ENCODE measurements around the gene MRGPRF.

MRGPRF gene

GRCh38 chr11:69051381-69052342 lies 38.6 kb upstream of the MRGPRF start:
- Histone ChIP-seq H3K36me3 (ENCODE audit: insufficient read depth, low read length) (peaks cover 3% of the 10 kb centered on the region; the same call in 1 of the 2 replicates), H3K4me1 (ENCODE audit: insufficient read depth, low read length, poor library complexity, severe bottlenecking) (peaks cover 54% of the 10 kb centered on the region), H3K27me3 (ENCODE audit: insufficient read depth, low read length, poor library complexity, severe bottlenecking) (no peaks in the 10 kb centered on the region), H3K79me2 (ENCODE audit: insufficient read depth, low read length) (peaks cover 64% of the 10 kb centered on the region), H4K20me1 (ENCODE audit: insufficient read depth, low read length, poor library complexity, severe bottlenecking) (peaks cover 35% of the 10 kb centered on the region), H3K4me3 (ENCODE audit: low read length, poor library complexity, severe bottlenecking) (peak overlapping the region; percentile 86), H3K9me2 (replicated peaks; ENCODE audit: low read depth, low read length) (no peaks in the 10 kb centered on the region), H3K9me3 (ENCODE audit: insufficient read depth, low read depth, low read length) (no peaks in the 10 kb centered on the region), H3K4me2 (ENCODE audit: low read depth, low read length, poor library complexity, severe bottlenecking) (peak overlapping the region; percentile 87), H3F3A (ENCODE audit: low read depth) (no peaks in the 10 kb centered on the region), H2AFZ (ENCODE audit: low read length) (no peak overlapping the region), H3K9ac (ENCODE audit: low read depth, low read length, poor library complexity, severe bottlenecking) (peak overlapping the region; percentile 66)
- TF ChIP-seq EZH2phosphoT487 (IDR thresholded peaks at IDR 0.05; ENCODE audit: borderline replicate concordance) (no peak), CTCF (conservative IDR thresholded peaks at IDR 0.05; ENCODE audit: low read length) (no peak)

GRCh38 chr11:69050592-69051380 lies 37.7 kb upstream of the MRGPRF start:
- Histone ChIP-seq H3K9me3 (ENCODE audit: insufficient read depth, low read depth, low read length) (no peaks in the 10 kb centered on the region), H4K20me1 (ENCODE audit: insufficient read depth, low read length, poor library complexity, severe bottlenecking) (peaks cover 35% of the 10 kb centered on the region), H3K4me1 (ENCODE audit: insufficient read depth, low read length, poor library complexity, severe bottlenecking) (peaks cover 51% of the 10 kb centered on the region), H3F3A (ENCODE audit: low read depth) (no peaks in the 10 kb centered on the region), H2AFZ (ENCODE audit: low read length) (no peak overlapping the region), H3K4me2 (ENCODE audit: low read depth, low read length, poor library complexity, severe bottlenecking) (peak overlapping the region; percentile 87), H3K79me2 (ENCODE audit: insufficient read depth, low read length) (peaks cover 64% of the 10 kb centered on the region), H3K4me3 (ENCODE audit: low read length, poor library complexity, severe bottlenecking) (peak overlapping the region; percentile 86), H3K36me3 (ENCODE audit: insufficient read depth, low read length) (peaks cover 3% of the 10 kb centered on the region; the same call in 1 of the 2 replicates), H3K9ac (ENCODE audit: low read depth, low read length, poor library complexity, severe bottlenecking) (peak overlapping the region; percentile 66), H3K9me2 (replicated peaks; ENCODE audit: low read depth, low read length) (no peaks in the 10 kb centered on the region), H3K27me3 (ENCODE audit: insufficient read depth, low read length, poor library complexity, severe bottlenecking) (no peaks in the 10 kb centered on the region)
- TF ChIP-seq EZH2phosphoT487 (IDR thresholded peaks at IDR 0.05; ENCODE audit: borderline replicate concordance), result no peak
- no peak for TF ChIP-seq CTCF (conservative IDR thresholded peaks at IDR 0.05; ENCODE audit: low read length)

GRCh38 chr11:69049490-69049867 lies 36.4 kb upstream of the MRGPRF start:
- Histone ChIP-seq H3K79me2 (ENCODE audit: insufficient read depth, low read length) (peaks cover 56% of the 10 kb centered on the region), H3K4me2 (ENCODE audit: low read depth, low read length, poor library complexity, severe bottlenecking) (peak overlapping the region; percentile 87), H3K9me3 (ENCODE audit: insufficient read depth, low read depth, low read length) (no peaks in the 10 kb centered on the region), H3K27me3 (ENCODE audit: insufficient read depth, low read length, poor library complexity, severe bottlenecking) (no peaks in the 10 kb centered on the region), H3K36me3 (ENCODE audit: insufficient read depth, low read length) (no peaks in the 10 kb centered on the region), H3K9me2 (replicated peaks; ENCODE audit: low read depth, low read length) (no peaks in the 10 kb centered on the region), H3K4me1 (ENCODE audit: insufficient read depth, low read length, poor library complexity, severe bottlenecking) (peaks cover 44% of the 10 kb centered on the region), H3K9ac (ENCODE audit: low read depth, low read length, poor library complexity, severe bottlenecking) (peak overlapping the region; percentile 92), H3K4me3 (ENCODE audit: low read length, poor library complexity, severe bottlenecking) (peak overlapping the region; percentile 86), H3F3A (ENCODE audit: low read depth) (no peaks in the 10 kb centered on the region), H4K20me1 (ENCODE audit: insufficient read depth, low read length, poor library complexity, severe bottlenecking) (peaks cover 35% of the 10 kb centered on the region), H2AFZ (ENCODE audit: low read length) (0 out of 2 replicates have a peak overlapping the region, but pooled peaks have one; percentile 61)
- TF ChIP-seq EZH2phosphoT487 (IDR thresholded peaks at IDR 0.05; ENCODE audit: borderline replicate concordance) (no peak), CTCF (conservative IDR thresholded peaks at IDR 0.05; ENCODE audit: low read length) (no peak)

Data from Loucy (cell line).